GM23338 (cell line): ENCODE results near the gene RCL1. TPM values are rescaled to one million over a fixed set of nuclear protein-coding genes. Genes with fewer than 3 reads are reported as not detected.

ENCODE experiments used
- ATAC-seq: fragments of 200-7000 bp; cut with Tn5 transposase; 3 replicates; pipeline ENCODE4 v1.9.1; 2020
- DNase-seq: peaks from one replicate; pipeline ENCODE4 v3.0.0-alpha.2; 2015; ENCODE audit warnings: low spot score
- H2AFZ ChIP-seq: fragments of 200-600 bp; sonication (generic); 2 replicates; pipeline ENCODE4 v1.8.0; 2016; ENCODE audit warnings: antibody characterized with exemption, mild to moderate bottlenecking, moderate library complexity
- H3F3A ChIP-seq: fragments of 200-600 bp; sonication (generic); replicated peaks from 2 replicates; pipeline ENCODE4 v1.8.0; 2017; ENCODE audit warnings: antibody characterized with exemption, mixed run types, low read depth
- H3K27ac ChIP-seq: fragments of 200-600 bp; sonication (generic); 2 replicates; pipeline ENCODE4 v1.6.1; 2016; ENCODE audit warnings: low read depth
- H3K27me3 ChIP-seq: fragments of 200-600 bp; sonication (generic); 2 replicates; pipeline ENCODE4 v1.8.0; 2016; ENCODE audit warnings: mild to moderate bottlenecking, mixed run types, moderate library complexity; ENCODE audit not compliant: insufficient read depth
- H3K36me3 ChIP-seq: fragments of 200-600 bp; sonication (generic); 2 replicates; pipeline ENCODE4 v1.8.0; 2016; ENCODE audit warnings: mild to moderate bottlenecking; ENCODE audit not compliant: insufficient read depth
- H3K4me1 ChIP-seq: fragments of 200-600 bp; sonication (generic); 2 replicates; pipeline ENCODE4 v1.8.0; 2016; ENCODE audit warnings: mild to moderate bottlenecking, moderate library complexity; ENCODE audit not compliant: insufficient read depth
- H3K4me2 ChIP-seq: fragments of 200-600 bp; sonication (generic); 2 replicates; pipeline ENCODE4 v1.7.1; 2017; ENCODE audit warnings: mixed run types
- H3K4me3 ChIP-seq: fragments of 200-600 bp; sonication (generic); 2 replicates; pipeline ENCODE4 v1.6.1; 2016; ENCODE audit warnings: mixed run types
- H3K79me2 ChIP-seq: fragments of 200-600 bp; sonication (generic); replicated peaks from 2 replicates; pipeline ENCODE4 v1.8.0; 2017; ENCODE audit warnings: mild to moderate bottlenecking; ENCODE audit not compliant: insufficient read depth
- H3K9me2 ChIP-seq: fragments of 200-600 bp; sonication (generic); 2 replicates; pipeline ENCODE4 v1.8.0; 2017; ENCODE audit not compliant: insufficient read depth
- H4K20me1 ChIP-seq: fragments of 200-600 bp; sonication (generic); replicated peaks from 2 replicates; pipeline ENCODE4 v1.8.0; 2017; ENCODE audit warnings: mild to moderate bottlenecking; ENCODE audit not compliant: insufficient read depth
- H3K27ac Mint-ChIP-seq: 2 replicates; pipeline ENCODE4 v1.8.0; 2020; ENCODE audit warnings: inconsistent platforms, mild to moderate bottlenecking, moderate library complexity, mixed read lengths
- H3K27me3 Mint-ChIP-seq: 3 replicates; pipeline ENCODE4 v1.8.0; 2022; ENCODE audit warnings: low read depth, mild to moderate bottlenecking, moderate library complexity, mixed read lengths, inconsistent platforms; ENCODE audit not compliant: insufficient read depth, poor library complexity
- H3K36me3 Mint-ChIP-seq: 3 replicates; pipeline ENCODE4 v1.8.0; 2021; ENCODE audit warnings: low read depth, mild to moderate bottlenecking, inconsistent platforms, moderate library complexity, mixed read lengths
- H3K4me1 Mint-ChIP-seq: 3 replicates; pipeline ENCODE4 v1.8.0; 2020; ENCODE audit warnings: mild to moderate bottlenecking, inconsistent platforms, mixed read lengths
- H3K4me3 Mint-ChIP-seq: 3 replicates; pipeline ENCODE4 v1.8.0; 2021; ENCODE audit warnings: moderate library complexity, mild to moderate bottlenecking, inconsistent platforms, mixed read lengths
- H3K9me3 Mint-ChIP-seq: 3 replicates; pipeline ENCODE4 v1.8.0; 2020; ENCODE audit warnings: moderate library complexity, mild to moderate bottlenecking, inconsistent platforms, mixed read lengths
- CTCF ChIP-seq, 2 experiments: fragments of 200-600 bp in 1 of 2; sonication (generic) in 1 of 2; conservative IDR thresholded peaks; 2 replicates each; pipeline versions ENCODE4 v1.5.1 to v1.6.1; 2016 to 2017; ENCODE audit warnings: antibody characterized with exemption in 2 of 2, low read depth in 2 of 2, mild to moderate bottlenecking in 2 of 2, moderate library complexity in 1 of 2
- ETS1 ChIP-seq: IDR thresholded peaks from 2 replicates; pipeline ENCODE4 v1.6.1; 2016; ENCODE audit warnings: antibody characterized with exemption
- EZH2 ChIP-seq: fragments of 200-600 bp; sonication (generic); IDR thresholded peaks from one replicate; pipeline ENCODE4 v1.8.0; 2017; ENCODE audit warnings: antibody characterized with exemption, mild to moderate bottlenecking, low read depth; ENCODE audit not compliant: unreplicated experiment
- EZH2phosphoT487 ChIP-seq: fragments of 200-600 bp; sonication (generic); IDR thresholded peaks from one replicate; pipeline ENCODE4 v1.8.1; 2018; ENCODE audit warnings: antibody characterized with exemption; ENCODE audit not compliant: unreplicated experiment
- JUNB ChIP-seq: IDR thresholded peaks from one replicate; pipeline ENCODE4 v1.6.1; 2016; ENCODE audit warnings: antibody characterized with exemption; ENCODE audit not compliant: unreplicated experiment
- NANOG ChIP-seq: IDR thresholded peaks from 2 replicates; pipeline ENCODE4 v1.6.1; 2016; ENCODE audit warnings: antibody characterized with exemption, borderline replicate concordance
- POLR2AphosphoS5 ChIP-seq: IDR thresholded peaks from 2 replicates; pipeline ENCODE4 v1.6.1; 2016; ENCODE audit warnings: antibody characterized with exemption, low read depth
- ZNF331 ChIP-seq: fragments of 250-450 bp; sonication (Bioruptor Pico); IDR thresholded peaks from 2 replicates; pipeline ENCODE4 v1.5.0; 2020; ENCODE audit warnings: low read depth, mild to moderate bottlenecking, moderate library complexity
- ZNF462 ChIP-seq: fragments of 250-450 bp; sonication (Bioruptor Pico); IDR thresholded peaks from 2 replicates; pipeline ENCODE4 v1.5.0; 2020; ENCODE audit warnings: mild to moderate bottlenecking, moderate library complexity
- polyA plus RNA-seq: library from polyadenylated mRNA; unstranded; fragments of >200 nt; fragmentation: Nextera tagmentation; extraction: Ambion mirVana; gene quantifications from 2 replicates; pipeline ENCODE4 v1.2.1, GENCODE V29; 2016
- total RNA-seq: library from RNA; depleted of rRNA; stranded (reverse); fragments of >200 nt; shearing (Covaris generic); gene quantifications from 2 replicates; pipeline ENCODE4 v1.2.3, GENCODE V29; 2014

The RCL1 gene
- total and polyA plus RNA-seq, 2 experiments from 2014 or later, result 19.3 to 41.2 TPM

- peaks cover 18% of the 10 kb centered on the region for H4K20me1 ChIP-seq
- H3K4me2 ChIP-seq, result no peak overlapping the region
- no peaks in the 10 kb centered on the region for H3K27me3 ChIP-seq
- H3K9me2 ChIP-seq, result no peaks in the 10 kb centered on the region
- no peaks in the 10 kb centered on the region for H3K4me1 ChIP-seq
- peaks cover 26% of the 10 kb centered on the region for H3K36me3 Mint-ChIP-seq
- H3K4me3 ChIP-seq, result no peak overlapping the region
- H3K27me3 Mint-ChIP-seq, result peaks cover 5% of the 10 kb centered on the region
- H3K4me1 Mint-ChIP-seq, result peaks cover 11% of the 10 kb centered on the region
- H3F3A ChIP-seq, result no peaks in the 10 kb centered on the region
- peaks cover 32% of the 10 kb centered on the region for H3K79me2 ChIP-seq
- ATAC-seq (no peak), DNase-seq (no peak)
- no peak overlapping the region for H3K4me3 Mint-ChIP-seq
- H2AFZ ChIP-seq, result no peak overlapping the region
- H3K9me3 Mint-ChIP-seq, result no peaks in the 10 kb centered on the region
- peaks cover 2% of the 10 kb centered on the region for H3K36me3 ChIP-seq
- H3K27ac ChIP-seq, result no peak overlapping the region
- H3K27ac Mint-ChIP-seq, result no peak overlapping the region
- TF ChIP-seq EZH2phosphoT487, result no peak
- no peak for TF ChIP-seq ZNF462 (CRISPR knock-in tag)
- TF ChIP-seq POLR2AphosphoS5, result no peak
- no peak for TF ChIP-seq ZNF331
- TF ChIP-seq NANOG, result no peak
- TF ChIP-seq EZH2, result no peak
- TF ChIP-seq CTCF (conservative IDR thresholded peaks at IDR 0.05; ENCODE audit: low read depth in 2 of 2), result no peak
- no peak for TF ChIP-seq ETS1
- TF ChIP-seq JUNB, result no peak
These were observed 45.4 kb downstream of the RCL1 start for GRCh38 chr9:4838189-4838546.
